IPS-20b (cell line): Measurements from ENCODE around the gene CCRL2.
"Not testable (repeated sequence)": the region's sequence is repeated elsewhere in the genome, so short reads cannot be mapped to it uniquely, and the experiment has no call there.

ENCODE experiments used
- H3K27ac ChIP-seq: one replicate; pipeline ENCODE4 v1.5.1; 2013; ENCODE audit warnings: low read length
- H3K27me3 ChIP-seq: 2 replicates; pipeline ENCODE4 v1.6.1; 2013; ENCODE audit warnings: mild to moderate bottlenecking, low read length, inconsistent platforms; ENCODE audit not compliant: insufficient read depth
- H3K36me3 ChIP-seq: 2 replicates; pipeline ENCODE4 v1.6.1; 2013; ENCODE audit warnings: low read depth, mild to moderate bottlenecking, inconsistent platforms, low read length, moderate library complexity; ENCODE audit not compliant: insufficient read depth
- H3K4me1 ChIP-seq: 2 replicates; pipeline ENCODE4 v1.6.1; 2013; ENCODE audit warnings: mild to moderate bottlenecking, control low read depth, inconsistent platforms, low read length, moderate library complexity; ENCODE audit not compliant: insufficient read depth
- H3K4me3 ChIP-seq: 2 replicates; pipeline ENCODE4 v1.5.1; 2013; ENCODE audit warnings: mild to moderate bottlenecking, low read length, inconsistent platforms
- H3K9ac ChIP-seq: 2 replicates; pipeline ENCODE4 v1.6.1; 2013; ENCODE audit warnings: low read depth, mild to moderate bottlenecking, inconsistent platforms, low read length, moderate library complexity
- H3K9me3 ChIP-seq: 2 replicates; pipeline ENCODE4 v1.6.1; 2013; ENCODE audit warnings: mild to moderate bottlenecking, low read depth, low read length, inconsistent platforms; ENCODE audit not compliant: insufficient read depth

CCRL2 gene

DNA sequence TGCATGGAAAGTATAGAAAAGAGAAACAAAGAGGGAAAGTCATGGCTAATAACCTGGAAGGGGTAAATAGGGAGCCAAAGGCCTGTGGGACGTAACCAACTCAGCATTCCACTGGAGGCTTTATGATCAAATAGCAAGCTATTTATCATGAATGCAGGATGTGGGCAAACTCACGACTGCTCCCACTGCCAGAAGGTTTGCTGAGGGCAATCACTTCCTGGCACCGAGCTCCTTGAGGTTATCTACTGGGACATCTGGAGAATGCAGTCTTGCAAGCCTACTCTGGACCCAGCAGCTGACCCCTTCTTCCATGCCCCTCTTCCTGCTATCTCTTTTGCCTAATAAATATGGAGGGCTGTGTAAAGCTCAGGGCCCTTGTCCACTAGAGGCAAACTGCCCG lies 19.4 kb downstream of the CCRL2 start:
- not testable (repeated sequence) for H3K9me3 ChIP-seq, H3K4me1 ChIP-seq, H3K9ac ChIP-seq, H3K27ac ChIP-seq, H3K27me3 ChIP-seq, H3K4me3 ChIP-seq, H3K36me3 ChIP-seq

DNA sequence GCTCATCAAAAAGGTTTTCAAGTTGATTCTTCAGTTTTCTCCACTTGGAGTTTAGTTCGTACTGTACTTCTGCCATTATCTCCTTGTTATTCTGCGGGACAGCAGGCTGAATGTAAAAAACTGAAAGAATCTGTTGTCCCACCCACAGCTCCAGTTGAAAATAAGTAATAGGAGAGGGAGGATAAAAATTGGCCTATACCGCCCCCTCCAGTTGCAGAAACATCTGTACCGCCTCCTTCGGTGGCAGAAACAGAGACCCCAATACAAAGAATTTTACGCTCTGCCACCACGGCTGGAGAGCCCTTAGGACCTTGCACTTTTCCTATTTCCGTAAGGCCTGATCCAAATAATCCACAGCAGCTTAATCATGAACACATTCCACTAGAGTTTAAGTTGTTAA lies 20.3 kb downstream of the CCRL2 start:
- H3K36me3 ChIP-seq, H3K27me3 ChIP-seq, H3K4me1 ChIP-seq, H3K9ac ChIP-seq, H3K27ac ChIP-seq, H3K4me3 ChIP-seq, H3K9me3 ChIP-seq: not testable (repeated sequence)

DNA sequence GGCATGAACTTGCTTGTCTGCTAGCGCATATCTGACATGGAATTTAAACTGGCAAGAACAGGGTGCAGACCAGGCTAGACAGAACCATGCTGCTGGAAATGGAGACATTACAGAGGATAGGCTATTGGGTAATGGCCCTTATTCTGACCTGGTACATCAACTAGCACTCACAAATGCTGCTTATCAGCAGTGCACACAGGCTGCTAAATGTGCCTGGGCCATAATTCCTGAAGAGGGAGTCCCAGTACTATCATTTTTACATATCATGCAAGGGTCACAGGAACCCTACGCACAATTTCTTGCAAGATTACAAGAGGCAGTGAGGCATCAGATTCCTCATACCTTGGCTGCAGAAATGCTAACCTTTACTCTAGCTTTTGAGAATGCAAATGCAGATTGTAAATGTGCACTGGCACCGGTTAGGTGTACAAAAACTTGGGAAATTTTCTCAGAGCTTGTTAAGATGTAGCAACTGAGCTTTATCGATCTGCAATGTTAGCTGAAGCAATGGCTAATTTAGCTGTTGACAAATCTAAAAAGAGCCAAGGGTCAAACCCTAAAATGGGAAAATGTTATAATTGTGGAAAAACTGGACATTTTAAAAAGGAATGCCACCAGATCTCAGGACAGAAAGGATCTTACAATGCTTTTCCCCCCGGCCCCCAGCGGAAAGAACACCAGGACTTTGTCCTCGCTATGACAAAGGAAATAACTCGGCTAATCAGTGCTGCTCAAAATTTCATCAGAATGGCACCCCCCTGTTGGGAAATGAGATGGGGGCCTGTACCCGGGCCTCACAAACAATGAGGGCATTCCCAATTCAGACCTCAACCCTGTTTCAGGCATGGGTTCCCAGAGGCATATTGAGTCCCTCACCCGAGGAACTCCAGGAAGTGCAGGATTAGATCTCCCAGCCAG lies 21.1 kb downstream of the CCRL2 start:
- Histone ChIP-seq H3K27me3 (no peaks in the 10 kb centered on the region), H3K27ac (no peak overlapping the region), H3K9me3 (peaks cover 13% of the 10 kb centered on the region; the same call in 1 of the 2 replicates), H3K4me3 (no peak overlapping the region), H3K9ac (no peak overlapping the region), H3K36me3 (no peaks in the 10 kb centered on the region), H3K4me1 (no peaks in the 10 kb centered on the region)

DNA sequence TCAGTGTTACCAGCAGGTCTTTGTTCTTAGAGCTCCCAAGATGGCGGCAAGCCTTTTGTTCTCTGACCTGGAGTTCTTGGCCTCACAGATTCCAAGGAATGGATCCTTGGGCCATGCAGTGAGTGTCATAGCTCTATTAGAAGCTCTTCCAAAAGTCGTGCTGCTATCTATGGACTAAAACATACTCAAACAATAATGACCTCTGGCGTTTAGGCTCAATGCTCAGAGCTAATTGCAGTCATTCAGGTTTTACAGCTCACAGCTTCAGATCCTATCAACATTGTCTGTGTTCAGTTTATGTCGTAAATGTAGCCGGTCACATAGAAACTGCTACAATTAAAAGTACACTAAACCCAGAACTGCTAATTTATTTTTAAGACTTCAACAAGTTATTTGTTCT lies 22.2 kb downstream of the CCRL2 start:
- Histone ChIP-seq H3K27ac (no peak overlapping the region), H3K4me1 (no peaks in the 10 kb centered on the region), H3K9me3 (peaks cover 13% of the 10 kb centered on the region; the same call in 1 of the 2 replicates)

DNA sequence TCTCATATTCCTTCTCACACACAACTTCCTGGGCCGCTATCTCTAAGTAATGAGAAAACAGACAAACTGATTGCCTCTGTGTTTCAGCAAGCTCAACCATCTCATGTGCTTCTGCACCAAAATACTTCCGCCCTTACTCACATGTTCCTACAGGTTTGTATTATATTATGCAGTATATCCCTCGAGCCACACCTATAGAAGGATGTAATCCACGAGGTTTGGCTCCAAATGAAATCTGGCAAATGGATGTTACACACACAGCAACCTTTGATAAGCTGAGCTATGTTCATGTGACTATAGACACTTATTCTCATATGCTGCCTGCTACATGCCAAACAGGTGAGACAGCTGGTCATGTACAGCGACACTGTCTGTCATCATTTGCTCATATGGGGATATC lies 22.6 kb downstream of the CCRL2 start:
- H3K27me3 ChIP-seq = no peaks in the 10 kb centered on the region
- H3K4me1 ChIP-seq = no peaks in the 10 kb centered on the region
- H3K27ac ChIP-seq = no peak overlapping the region
- H3K9ac ChIP-seq = no peak overlapping the region
- H3K9me3 ChIP-seq = peaks cover 13% of the 10 kb centered on the region; the same call in 1 of the 2 replicates
- H3K4me3 ChIP-seq = no peak overlapping the region
- no peaks in the 10 kb centered on the region for H3K36me3 ChIP-seq

More for the DNA sequence above, 22.2 kb downstream of the CCRL2 start:
- Histone ChIP-seq H3K27me3 (no peaks in the 10 kb centered on the region), H3K4me3 (no peak overlapping the region), H3K9ac (no peak overlapping the region), H3K36me3 (no peaks in the 10 kb centered on the region)

DNA sequence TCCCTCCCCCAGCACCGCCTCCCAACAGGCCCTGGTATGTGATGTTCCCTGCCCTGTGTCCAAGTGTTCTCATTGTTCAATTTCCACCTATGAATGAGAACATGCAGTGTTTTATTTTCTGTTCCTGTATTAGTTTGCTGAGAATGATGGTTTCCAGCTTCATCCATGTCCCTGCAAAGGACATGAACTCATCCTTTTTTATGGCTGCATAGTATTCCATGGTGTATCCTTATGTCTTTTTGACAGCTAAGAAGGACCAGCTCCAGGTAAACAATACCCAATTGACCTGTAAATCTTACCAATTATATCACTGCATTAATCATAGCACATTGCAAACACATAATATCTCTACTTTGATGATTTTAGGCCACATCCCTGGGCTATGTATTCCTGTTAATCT lies 23.8 kb downstream of the CCRL2 start:
- H3K9ac ChIP-seq, H3K27me3 ChIP-seq, H3K36me3 ChIP-seq, H3K4me1 ChIP-seq, H3K27ac ChIP-seq, H3K4me3 ChIP-seq: not testable (repeated sequence)
- peaks cover 13% of the 10 kb centered on the region; the same call in 1 of the 2 replicates for H3K9me3 ChIP-seq

DNA sequence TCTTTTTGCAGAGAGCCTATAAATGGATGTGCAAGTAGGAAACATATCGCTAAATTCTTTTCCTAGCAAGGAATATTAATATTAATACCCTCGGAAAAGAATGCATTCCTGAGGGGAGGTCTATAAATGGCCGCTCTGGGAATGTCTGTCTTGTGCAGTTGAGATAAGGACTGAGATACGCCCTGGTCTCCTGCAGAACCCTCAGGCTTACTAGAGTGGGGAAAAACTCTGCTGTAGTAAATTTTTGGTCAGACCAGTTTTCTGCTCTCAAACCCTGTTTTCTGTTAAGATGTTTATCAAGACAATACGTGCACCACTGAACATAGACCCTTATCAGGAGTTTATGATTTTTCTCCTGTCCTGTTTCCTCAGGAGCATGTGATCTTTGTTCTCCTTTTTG lies 24.8 kb downstream of the CCRL2 start:
- H3K4me3 ChIP-seq, H3K9ac ChIP-seq, H3K27me3 ChIP-seq, H3K36me3 ChIP-seq, H3K27ac ChIP-seq, H3K4me1 ChIP-seq: not testable (repeated sequence)
- peaks cover 13% of the 10 kb centered on the region; the same call in 1 of the 2 replicates for H3K9me3 ChIP-seq

DNA sequence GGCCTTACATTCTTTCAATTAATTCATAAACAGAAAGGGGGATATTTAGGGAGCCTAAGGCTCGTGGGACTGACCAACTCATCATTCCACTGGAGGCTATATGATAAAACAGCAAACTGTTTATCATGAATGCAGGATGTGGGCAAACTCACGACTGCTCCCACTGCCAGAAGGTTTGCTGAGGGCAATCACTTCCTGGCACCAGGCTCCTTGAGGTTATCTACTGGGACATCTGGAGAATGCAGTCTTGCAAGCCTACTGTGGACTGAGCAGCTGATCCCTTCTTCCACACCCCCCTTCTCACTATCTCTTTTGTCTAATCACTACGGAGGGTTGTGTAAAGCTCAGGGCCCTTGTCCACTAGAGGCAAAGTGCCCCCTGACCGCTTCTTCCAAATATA lies 26.1 kb downstream of the CCRL2 start:
- H3K9me3 ChIP-seq = peaks cover 13% of the 10 kb centered on the region; the same call in 1 of the 2 replicates
- H3K27ac ChIP-seq, H3K36me3 ChIP-seq, H3K9ac ChIP-seq, H3K4me3 ChIP-seq, H3K27me3 ChIP-seq, H3K4me1 ChIP-seq: not testable (repeated sequence)

DNA sequence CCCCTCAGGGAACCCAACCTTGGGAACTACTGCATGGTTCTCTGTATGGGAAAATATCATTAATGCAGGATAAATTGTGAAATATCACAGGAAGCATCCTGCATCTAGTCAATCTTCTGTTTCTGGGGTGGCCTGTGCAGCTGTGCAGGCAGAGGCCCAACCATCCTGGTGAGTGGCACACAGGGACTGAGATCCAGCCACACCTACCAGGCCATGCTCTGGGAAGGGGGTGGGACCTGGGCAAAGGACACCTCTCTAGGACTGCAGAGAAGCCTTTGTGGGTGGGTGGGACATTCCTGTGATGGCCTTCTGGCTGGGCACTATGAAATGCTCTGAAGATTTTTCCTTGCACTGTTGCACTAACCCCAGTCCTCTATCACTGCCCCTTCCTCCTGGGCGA lies 26.8 kb downstream of the CCRL2 start:
- Histone ChIP-seq H3K27ac (no peak overlapping the region), H3K4me1 (no peaks in the 10 kb centered on the region), H3K27me3 (no peaks in the 10 kb centered on the region), H3K9ac (no peak overlapping the region), H3K9me3 (peaks cover 13% of the 10 kb centered on the region; the same call in 1 of the 2 replicates), H3K36me3 (no peaks in the 10 kb centered on the region), H3K4me3 (no peak overlapping the region)

DNA sequence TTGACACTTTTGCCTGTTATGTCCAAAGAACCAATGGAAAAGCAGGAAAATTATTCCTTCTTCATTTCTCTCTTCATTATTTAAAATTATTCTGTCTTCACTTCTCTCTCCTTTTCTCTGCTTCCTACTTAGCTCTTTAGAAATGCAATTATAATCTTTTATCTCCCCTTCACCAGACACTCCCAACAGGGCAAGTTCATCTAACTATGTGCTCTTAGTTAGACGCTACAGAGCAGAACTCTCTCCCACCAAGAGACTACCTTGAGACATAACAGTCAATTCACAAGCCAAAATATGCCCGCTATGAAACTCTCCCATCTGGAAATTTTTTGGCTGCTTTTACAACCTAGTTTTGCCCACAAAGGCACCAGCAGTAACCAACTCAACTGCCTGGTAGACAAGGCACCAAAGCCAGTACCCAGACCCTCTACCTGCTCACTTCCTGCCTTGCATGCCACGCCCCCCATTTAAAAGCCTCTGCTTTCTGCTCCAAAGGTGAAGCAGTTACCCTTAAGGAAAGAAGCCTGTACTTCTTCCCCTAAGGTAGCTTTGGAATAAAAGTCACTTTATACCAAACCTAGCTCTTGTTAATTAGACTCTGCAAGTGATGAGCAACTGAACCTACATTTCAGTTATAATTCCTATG lies 28.1 kb downstream of the CCRL2 start:
- no peak overlapping the region for H3K9ac ChIP-seq
- no peak overlapping the region for H3K27ac ChIP-seq
- peaks cover 13% of the 10 kb centered on the region; the same call in 1 of the 2 replicates for H3K9me3 ChIP-seq
- no peak overlapping the region for H3K4me3 ChIP-seq
- H3K4me1 ChIP-seq = peaks cover under 1% of the 10 kb centered on the region; the same call in 1 of the 2 replicates
- no peaks in the 10 kb centered on the region for H3K27me3 ChIP-seq
- no peaks in the 10 kb centered on the region for H3K36me3 ChIP-seq

DNA sequence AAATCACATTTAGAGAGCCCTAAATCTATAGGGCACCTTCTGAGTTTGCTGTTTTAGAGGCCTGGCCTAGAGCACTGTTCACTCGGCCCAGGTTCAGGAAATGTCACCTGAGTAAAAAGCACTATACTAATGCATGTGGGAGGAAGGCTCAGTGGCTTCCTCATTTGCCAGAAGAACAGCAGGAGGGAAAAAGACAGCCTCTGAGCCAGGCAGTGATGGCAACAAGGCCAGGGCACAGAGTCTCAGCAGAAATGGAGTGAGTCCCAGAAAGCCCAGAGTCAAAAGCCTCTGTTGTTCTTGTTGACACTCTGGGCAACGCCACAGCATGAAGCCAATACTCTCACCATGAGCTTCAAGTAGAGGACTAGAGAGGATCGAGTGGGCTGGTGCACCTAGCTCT lies 31.8 kb downstream of the CCRL2 start:
- Histone ChIP-seq H3K36me3 (no peaks in the 10 kb centered on the region), H3K9me3 (no peaks in the 10 kb centered on the region), H3K4me1 (peaks cover 9% of the 10 kb centered on the region; the same call in 1 of the 2 replicates), H3K27ac (no peak overlapping the region), H3K9ac (no peak overlapping the region), H3K4me3 (no peak overlapping the region), H3K27me3 (no peaks in the 10 kb centered on the region)
